PC-9 (cell line): ENCODE results near the gene USP33.

ENCODE experiments used
- CTCF ChIP-seq: fragments of 200-600 bp; sonication (generic); conservative IDR thresholded peaks from 2 replicates; pipeline ENCODE4 v1.6.1; 2017; ENCODE audit warnings: mixed run types, antibody characterized with exemption, mild to moderate bottlenecking, moderate library complexity
- EZH2 ChIP-seq: fragments of 200-600 bp; sonication (generic); IDR thresholded peaks from 2 replicates; pipeline ENCODE4 v1.8.0; 2017; ENCODE audit warnings: antibody characterized with exemption, low read depth

GRCh38 chr1:77732090-77732489 lies 27.6 kb downstream of the USP33 start:
- TF ChIP-seq CTCF, result no peak
- TF ChIP-seq EZH2, result no peak
